NT2/D1 (cell line): Measurements from ENCODE around the gene NPLOC4.

Source experiments
- YY1 ChIP-seq: IDR thresholded peaks from 2 replicates; pipeline ENCODE4 v1.6.1; 2011; ENCODE audit not compliant: insufficient read length, insufficient read depth
- ZNF274 ChIP-seq: IDR thresholded peaks from 2 replicates; pipeline ENCODE4 v1.6.1; 2011; ENCODE audit warnings: mild to moderate bottlenecking, low read depth, low read length

DNA sequence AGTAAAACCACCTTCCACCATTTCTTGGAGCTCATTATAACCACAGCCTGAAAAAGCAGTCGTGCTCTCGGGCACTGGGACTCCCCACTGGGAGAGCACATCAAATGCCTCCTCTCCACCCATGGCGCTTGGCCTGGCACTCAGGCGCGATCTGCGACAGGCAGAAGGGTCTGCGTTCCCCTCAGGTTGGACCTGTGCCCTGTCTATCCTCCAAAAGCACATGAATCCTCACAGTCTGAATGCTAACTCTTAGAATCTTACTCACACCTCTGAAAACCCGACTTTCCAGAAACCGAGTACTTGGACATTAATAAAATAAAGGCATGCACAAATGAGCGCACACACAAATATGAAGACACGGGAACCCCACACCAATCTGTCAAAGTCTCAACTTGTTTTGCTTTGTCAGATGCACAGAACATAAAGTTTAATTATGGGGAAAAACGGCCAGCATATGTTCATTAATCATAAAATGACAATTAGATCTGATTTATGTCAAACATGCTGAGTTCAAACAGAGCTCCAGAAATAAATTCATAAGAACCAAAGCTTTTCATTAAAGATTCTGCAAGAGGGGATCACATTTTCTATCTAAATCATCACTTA lies 64.2 kb downstream of the NPLOC4 start:
- TF ChIP-seq ZNF274 = no peak
- no peak for TF ChIP-seq YY1
